HepG2 (cell line): ENCODE results near the gene OR6S1. TPM values are rescaled to one million over a fixed set of nuclear protein-coding genes. Genes with fewer than 3 reads are reported as not detected.

Experiments used
- ELF4 ChIP-seq: sonication (generic); formaldehyde crosslinking; IDR thresholded peaks from 2 replicates; pipeline ENCODE4 v1.5.0; 2020; ENCODE audit warnings: missing genetic modification reagents, mild to moderate bottlenecking, moderate library complexity, borderline replicate concordance
- FOXK1 ChIP-seq: sonication (generic); formaldehyde crosslinking; IDR thresholded peaks from 2 replicates; pipeline ENCODE4 v1.4.0; 2020; ENCODE audit warnings: low read depth, missing genetic modification reagents, borderline replicate concordance
- HES4 ChIP-seq: sonication (generic); formaldehyde crosslinking; IDR thresholded peaks from 2 replicates; pipeline ENCODE4 v1.9.0; 2021; ENCODE audit warnings: mild to moderate bottlenecking, missing genetic modification reagents, borderline replicate concordance
- HMGA1 ChIP-seq: sonication (generic); formaldehyde crosslinking; conservative IDR thresholded peaks from 2 replicates; pipeline ENCODE4 v1.4.0; 2020; ENCODE audit warnings: missing genetic modification reagents
- HNRNPL ChIP-seq: fragments of 200-400 bp; formaldehyde crosslinking; IDR thresholded peaks from 2 replicates; pipeline ENCODE4 v1.6.1; 2017; ENCODE audit warnings: mild to moderate bottlenecking, low read depth, low read length
- PHF20 ChIP-seq: sonication (generic); formaldehyde crosslinking; IDR thresholded peaks from 2 replicates; pipeline ENCODE4 v1.5.0; 2020; ENCODE audit warnings: mild to moderate bottlenecking, missing genetic modification reagents
- RFXAP ChIP-seq: sonication (generic); formaldehyde crosslinking; IDR thresholded peaks from 2 replicates; pipeline ENCODE4 v1.4.0; 2020; ENCODE audit warnings: missing genetic modification reagents, borderline replicate concordance
- SNRNP70 ChIP-seq: fragments of 200-400 bp; formaldehyde crosslinking; IDR thresholded peaks from 2 replicates; pipeline ENCODE4 v1.6.1; 2017; ENCODE audit warnings: mild to moderate bottlenecking, low read depth, low read length, moderate library complexity
- TAF1 ChIP-seq: sonication (generic); formaldehyde crosslinking; IDR thresholded peaks from 2 replicates; pipeline ENCODE4 v1.4.0; 2020; ENCODE audit warnings: missing genetic modification reagents
- ZNF720 ChIP-seq: sonication (generic); formaldehyde crosslinking; IDR thresholded peaks from 2 replicates; pipeline ENCODE4 v1.4.0; 2020; ENCODE audit warnings: missing genetic modification reagents
- polyA plus RNA-seq, 8 experiments: library from polyadenylated mRNA; depleted of rRNA in 3 of 8; stranded (reverse) in 7 of 8; unstranded in 1 of 8; fragments of >200 nt; fragmentation: Illumina TruSeq in 4 of 8; extraction: Trizol in 4 of 8; gene quantifications; 2 replicates each; pipeline versions ENCODE4 v1.2.1 to v1.2.3, GENCODE V29; 2011 to 2016; ENCODE audit warnings: low read depth in 4 of 8, missing spikeins in 1 of 8, mixed read lengths in 1 of 8; ENCODE audit not compliant: insufficient read depth in 1 of 8
- total RNA-seq, 5 experiments: library from RNA; depleted of rRNA; stranded (reverse); fragments of >200 nt; fragmentation: Illumina TruSeq; extraction: Trizol; gene quantifications; 2 replicates each; pipeline ENCODE4 v1.2.3, GENCODE V29; 2016; ENCODE audit warnings: low read depth in 1 of 5
- TF ChIP-seq, protein P1 (sequence below): sonication (generic); formaldehyde crosslinking; IDR thresholded peaks from 2 replicates; pipeline ENCODE4 v1.4.0; 2020; ENCODE audit warnings: missing genetic modification reagents
- TF ChIP-seq, protein P2 (sequence below): sonication (generic); formaldehyde crosslinking; IDR thresholded peaks from 2 replicates; pipeline ENCODE4 v1.4.0; 2020; ENCODE audit warnings: mild to moderate bottlenecking, missing genetic modification reagents
- TF ChIP-seq, protein P3 (sequence below): fragments of 450-650 bp; IDR thresholded peaks from 2 replicates; pipeline ENCODE4 v1.6.1; 2016
- TF ChIP-seq, protein P4 (sequence below): sonication (generic); formaldehyde crosslinking; conservative IDR thresholded peaks from 2 replicates; pipeline ENCODE4 v1.4.0; 2020; ENCODE audit warnings: missing genetic modification reagents
- TF ChIP-seq, protein P5 (sequence below): sonication (generic); formaldehyde crosslinking; IDR thresholded peaks from 2 replicates; pipeline ENCODE4 v1.4.0; 2020; ENCODE audit warnings: missing genetic modification reagents
- TF ChIP-seq, protein P6 (sequence below): sonication (generic); formaldehyde crosslinking; IDR thresholded peaks from 2 replicates; pipeline ENCODE4 v1.4.0; 2020; ENCODE audit warnings: mild to moderate bottlenecking, missing genetic modification reagents

OR6S1 gene
- total and polyA plus RNA-seq, 2 of the 13 experiments (the other 11 are each of a cell fraction or from before 2014, with no cell fraction given) = 0.09 TPM; not detected in 1

DNA sequence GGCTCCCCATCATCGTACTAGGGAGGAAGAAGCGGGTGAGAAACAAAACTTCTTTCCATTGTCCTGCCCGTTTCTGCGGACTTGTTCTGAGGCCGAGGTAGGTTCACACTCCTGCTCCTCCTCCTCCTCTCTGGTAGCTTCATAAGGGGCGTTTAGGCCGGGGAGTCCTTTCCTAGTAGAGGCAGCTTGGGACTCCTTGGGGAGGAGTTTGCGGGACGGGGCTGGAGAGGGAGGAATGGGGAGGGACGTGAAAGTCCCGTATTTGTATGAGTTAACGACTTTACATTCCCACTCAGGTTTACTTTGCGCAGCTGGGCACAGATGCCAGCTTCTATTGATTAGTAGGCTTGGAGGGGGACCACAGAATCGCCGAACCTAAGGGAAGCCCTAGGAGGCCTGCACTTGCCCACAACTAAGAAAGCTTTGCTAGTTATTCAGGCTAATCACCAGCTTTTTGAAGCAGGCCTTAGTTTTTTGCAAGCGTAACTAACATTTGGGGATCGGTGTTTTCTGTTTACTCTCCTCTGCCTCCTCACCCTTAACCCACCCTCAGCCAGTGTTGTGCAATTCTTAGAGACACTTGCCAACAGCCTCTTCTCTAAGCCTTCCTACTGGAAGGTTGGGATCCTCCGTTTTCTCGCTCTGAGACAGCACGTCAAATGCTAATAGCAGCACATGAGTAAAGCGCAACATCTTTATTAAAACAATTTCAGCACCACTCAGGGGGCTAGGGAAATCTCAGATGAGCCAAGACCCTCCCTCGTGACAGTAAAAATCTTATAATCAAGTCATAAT, 43.4 kb upstream of the OR6S1 start (continued):
- TF ChIP-seq, protein P1, sequence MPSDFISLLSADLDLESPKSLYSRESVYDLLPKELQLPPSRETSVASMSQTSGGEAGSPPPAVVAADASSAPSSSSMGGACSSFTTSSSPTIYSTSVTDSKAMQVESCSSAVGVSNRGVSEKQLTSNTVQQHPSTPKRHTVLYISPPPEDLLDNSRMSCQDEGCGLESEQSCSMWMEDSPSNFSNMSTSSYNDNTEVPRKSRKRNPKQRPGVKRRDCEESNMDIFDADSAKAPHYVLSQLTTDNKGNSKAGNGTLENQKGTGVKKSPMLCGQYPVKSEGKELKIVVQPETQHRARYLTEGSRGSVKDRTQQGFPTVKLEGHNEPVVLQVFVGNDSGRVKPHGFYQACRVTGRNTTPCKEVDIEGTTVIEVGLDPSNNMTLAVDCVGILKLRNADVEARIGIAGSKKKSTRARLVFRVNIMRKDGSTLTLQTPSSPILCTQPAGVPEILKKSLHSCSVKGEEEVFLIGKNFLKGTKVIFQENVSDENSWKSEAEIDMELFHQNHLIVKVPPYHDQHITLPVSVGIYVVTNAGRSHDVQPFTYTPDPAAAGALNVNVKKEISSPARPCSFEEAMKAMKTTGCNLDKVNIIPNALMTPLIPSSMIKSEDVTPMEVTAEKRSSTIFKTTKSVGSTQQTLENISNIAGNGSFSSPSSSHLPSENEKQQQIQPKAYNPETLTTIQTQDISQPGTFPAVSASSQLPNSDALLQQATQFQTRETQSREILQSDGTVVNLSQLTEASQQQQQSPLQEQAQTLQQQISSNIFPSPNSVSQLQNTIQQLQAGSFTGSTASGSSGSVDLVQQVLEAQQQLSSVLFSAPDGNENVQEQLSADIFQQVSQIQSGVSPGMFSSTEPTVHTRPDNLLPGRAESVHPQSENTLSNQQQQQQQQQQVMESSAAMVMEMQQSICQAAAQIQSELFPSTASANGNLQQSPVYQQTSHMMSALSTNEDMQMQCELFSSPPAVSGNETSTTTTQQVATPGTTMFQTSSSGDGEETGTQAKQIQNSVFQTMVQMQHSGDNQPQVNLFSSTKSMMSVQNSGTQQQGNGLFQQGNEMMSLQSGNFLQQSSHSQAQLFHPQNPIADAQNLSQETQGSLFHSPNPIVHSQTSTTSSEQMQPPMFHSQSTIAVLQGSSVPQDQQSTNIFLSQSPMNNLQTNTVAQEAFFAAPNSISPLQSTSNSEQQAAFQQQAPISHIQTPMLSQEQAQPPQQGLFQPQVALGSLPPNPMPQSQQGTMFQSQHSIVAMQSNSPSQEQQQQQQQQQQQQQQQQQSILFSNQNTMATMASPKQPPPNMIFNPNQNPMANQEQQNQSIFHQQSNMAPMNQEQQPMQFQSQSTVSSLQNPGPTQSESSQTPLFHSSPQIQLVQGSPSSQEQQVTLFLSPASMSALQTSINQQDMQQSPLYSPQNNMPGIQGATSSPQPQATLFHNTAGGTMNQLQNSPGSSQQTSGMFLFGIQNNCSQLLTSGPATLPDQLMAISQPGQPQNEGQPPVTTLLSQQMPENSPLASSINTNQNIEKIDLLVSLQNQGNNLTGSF (CRISPR knock-in tag) = no peak
- TF ChIP-seq, protein P2, sequence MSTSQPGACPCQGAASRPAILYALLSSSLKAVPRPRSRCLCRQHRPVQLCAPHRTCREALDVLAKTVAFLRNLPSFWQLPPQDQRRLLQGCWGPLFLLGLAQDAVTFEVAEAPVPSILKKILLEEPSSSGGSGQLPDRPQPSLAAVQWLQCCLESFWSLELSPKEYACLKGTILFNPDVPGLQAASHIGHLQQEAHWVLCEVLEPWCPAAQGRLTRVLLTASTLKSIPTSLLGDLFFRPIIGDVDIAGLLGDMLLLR (CRISPR knock-in tag) = no peak
- TF ChIP-seq ZNF720 (CRISPR knock-in tag) (no peak), HNRNPL (0 out of 2 replicates have a peak, but pooled peaks have one; percentile 34), HES4 (CRISPR knock-in tag) (no peak), TAF1 (no peak; the same call in 1 of the 2 replicates), HMGA1 (CRISPR knock-in tag) (no peak), RFXAP (no peak), PHF20 (0 out of 2 replicates have a peak, but pooled peaks have one; percentile 26), ELF4 (CRISPR knock-in tag) (0 out of 2 replicates have a peak, but pooled peaks have one; percentile 35), FOXK1 (CRISPR knock-in tag) (peak; percentile 65; the same call in 1 of the 2 replicates), SNRNP70 (no peak)
- TF ChIP-seq, protein P3, sequence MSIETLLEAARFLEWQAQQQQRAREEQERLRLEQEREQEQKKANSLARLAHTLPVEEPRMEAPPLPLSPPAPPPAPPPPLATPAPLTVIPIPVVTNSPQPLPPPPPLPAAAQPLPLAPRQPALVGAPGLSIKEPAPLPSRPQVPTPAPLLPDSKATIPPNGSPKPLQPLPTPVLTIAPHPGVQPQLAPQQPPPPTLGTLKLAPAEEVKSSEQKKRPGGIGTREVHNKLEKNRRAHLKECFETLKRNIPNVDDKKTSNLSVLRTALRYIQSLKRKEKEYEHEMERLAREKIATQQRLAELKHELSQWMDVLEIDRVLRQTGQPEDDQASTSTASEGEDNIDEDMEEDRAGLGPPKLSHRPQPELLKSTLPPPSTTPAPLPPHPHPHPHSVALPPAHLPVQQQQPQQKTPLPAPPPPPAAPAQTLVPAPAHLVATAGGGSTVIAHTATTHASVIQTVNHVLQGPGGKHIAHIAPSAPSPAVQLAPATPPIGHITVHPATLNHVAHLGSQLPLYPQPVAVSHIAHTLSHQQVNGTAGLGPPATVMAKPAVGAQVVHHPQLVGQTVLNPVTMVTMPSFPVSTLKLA = no peak
- TF ChIP-seq, protein P4, sequence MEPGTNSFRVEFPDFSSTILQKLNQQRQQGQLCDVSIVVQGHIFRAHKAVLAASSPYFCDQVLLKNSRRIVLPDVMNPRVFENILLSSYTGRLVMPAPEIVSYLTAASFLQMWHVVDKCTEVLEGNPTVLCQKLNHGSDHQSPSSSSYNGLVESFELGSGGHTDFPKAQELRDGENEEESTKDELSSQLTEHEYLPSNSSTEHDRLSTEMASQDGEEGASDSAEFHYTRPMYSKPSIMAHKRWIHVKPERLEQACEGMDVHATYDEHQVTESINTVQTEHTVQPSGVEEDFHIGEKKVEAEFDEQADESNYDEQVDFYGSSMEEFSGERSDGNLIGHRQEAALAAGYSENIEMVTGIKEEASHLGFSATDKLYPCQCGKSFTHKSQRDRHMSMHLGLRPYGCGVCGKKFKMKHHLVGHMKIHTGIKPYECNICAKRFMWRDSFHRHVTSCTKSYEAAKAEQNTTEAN (CRISPR knock-in tag) = peak; percentile 28; the same call in 1 of the 2 replicates
- TF ChIP-seq, protein P5, sequence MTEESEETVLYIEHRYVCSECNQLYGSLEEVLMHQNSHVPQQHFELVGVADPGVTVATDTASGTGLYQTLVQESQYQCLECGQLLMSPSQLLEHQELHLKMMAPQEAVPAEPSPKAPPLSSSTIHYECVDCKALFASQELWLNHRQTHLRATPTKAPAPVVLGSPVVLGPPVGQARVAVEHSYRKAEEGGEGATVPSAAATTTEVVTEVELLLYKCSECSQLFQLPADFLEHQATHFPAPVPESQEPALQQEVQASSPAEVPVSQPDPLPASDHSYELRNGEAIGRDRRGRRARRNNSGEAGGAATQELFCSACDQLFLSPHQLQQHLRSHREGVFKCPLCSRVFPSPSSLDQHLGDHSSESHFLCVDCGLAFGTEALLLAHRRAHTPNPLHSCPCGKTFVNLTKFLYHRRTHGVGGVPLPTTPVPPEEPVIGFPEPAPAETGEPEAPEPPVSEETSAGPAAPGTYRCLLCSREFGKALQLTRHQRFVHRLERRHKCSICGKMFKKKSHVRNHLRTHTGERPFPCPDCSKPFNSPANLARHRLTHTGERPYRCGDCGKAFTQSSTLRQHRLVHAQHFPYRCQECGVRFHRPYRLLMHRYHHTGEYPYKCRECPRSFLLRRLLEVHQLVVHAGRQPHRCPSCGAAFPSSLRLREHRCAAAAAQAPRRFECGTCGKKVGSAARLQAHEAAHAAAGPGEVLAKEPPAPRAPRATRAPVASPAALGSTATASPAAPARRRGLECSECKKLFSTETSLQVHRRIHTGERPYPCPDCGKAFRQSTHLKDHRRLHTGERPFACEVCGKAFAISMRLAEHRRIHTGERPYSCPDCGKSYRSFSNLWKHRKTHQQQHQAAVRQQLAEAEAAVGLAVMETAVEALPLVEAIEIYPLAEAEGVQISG (CRISPR knock-in tag) = no peak
- TF ChIP-seq, protein P6, sequence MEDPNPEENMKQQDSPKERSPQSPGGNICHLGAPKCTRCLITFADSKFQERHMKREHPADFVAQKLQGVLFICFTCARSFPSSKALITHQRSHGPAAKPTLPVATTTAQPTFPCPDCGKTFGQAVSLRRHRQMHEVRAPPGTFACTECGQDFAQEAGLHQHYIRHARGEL (CRISPR knock-in tag) = no peak
